Retinal pigment epithelial cell (primary cell): ENCODE data around the gene TBC1D23.
"Not testable (repeated sequence)": the region's sequence is repeated elsewhere in the genome, so short reads cannot be mapped to it uniquely, and the experiment has no call there.

ENCODE experiments used
- DNase-seq: peaks from one replicate; pipeline ENCODE4 v3.0.0-alpha.2; 2010; ENCODE audit warnings: low read depth
- H3K4me3 ChIP-seq: 2 replicates; pipeline ENCODE4 v1.5.1; 2011; ENCODE audit warnings: mild to moderate bottlenecking, low read length, control low read depth, moderate library complexity
- CTCF ChIP-seq: conservative IDR thresholded peaks from 2 replicates; pipeline ENCODE4 v1.5.1; 2011; ENCODE audit warnings: low read depth, low read length, control low read depth, inconsistent platforms

Gene TBC1D23

GRCh38 chr3:100333970-100334487 is 73.2 kb downstream of the TBC1D23 start:
- TF ChIP-seq CTCF = no peak
- no peak for DNase-seq
- H3K4me3 ChIP-seq = peak overlapping the region; percentile 76

GRCh38 chr3:100334488-100335351 is 73.9 kb downstream of the TBC1D23 start, which contains the start of gene NIT2:
Gene NIT2 (plus strand): TSS chr3:100334757. CDS start chr3:100334792, 35 bp downstream.
- DNase-seq = peak; percentile 42
- TF ChIP-seq CTCF = no peak
- peak within 1 kb of the TSS; percentile 76 for H3K4me3 ChIP-seq

- DNase-seq = no peak
- TF ChIP-seq CTCF = no peak
- H3K4me3 ChIP-seq = peak overlapping the region; percentile 76
These were observed 74.6 kb downstream of the TBC1D23 start for GRCh38 chr3:100335434-100335833.

- not testable (repeated sequence) for H3K4me3 ChIP-seq, DNase-seq
These were observed 75.4 kb downstream of the TBC1D23 start for GRCh38 chr3:100336229-100336628.

GRCh38 chr3:100338911-100339310 is 78.1 kb downstream of the TBC1D23 start:
- H3K4me3 ChIP-seq = no peak overlapping the region
- TF ChIP-seq CTCF = no peak
- DNase-seq = no peak

- no peak for TF ChIP-seq CTCF
- no peak overlapping the region for H3K4me3 ChIP-seq
- no peak for DNase-seq
These were observed 79.0 kb downstream of the TBC1D23 start for GRCh38 chr3:100339786-100340185.

GRCh38 chr3:100340527-100340926 is 79.7 kb downstream of the TBC1D23 start:
- DNase-seq = no peak
- H3K4me3 ChIP-seq = no peak overlapping the region
- TF ChIP-seq CTCF = no peak
